Upper lobe of right lung (tissue), 1 donor: ENCODE measurements around the gene FXYD6. TPM values are rescaled to one million over a fixed set of nuclear protein-coding genes. Genes with fewer than 3 reads are reported as not detected.

ENCODE experiments used
- ATAC-seq: fragments of 200-7000 bp; cut with Tn5 transposase; one replicate; pipeline ENCODE4 v1.9.1; 2020; ENCODE audit warnings: mild to moderate bottlenecking, moderate library complexity
- DNase-seq: peaks from one replicate; pipeline ENCODE4 v3.0.0-alpha.2; 2020
- H3K27ac ChIP-seq: fragments of 200-600 bp; one replicate; pipeline ENCODE4 v1.8.0; 2022
- H3K27me3 ChIP-seq: fragments of 200-600 bp; one replicate; pipeline ENCODE4 v1.8.0; 2022; ENCODE audit warnings: mild to moderate bottlenecking
- H3K36me3 ChIP-seq: fragments of 200-600 bp; one replicate; pipeline ENCODE4 v1.8.0; 2022
- H3K4me1 ChIP-seq: fragments of 200-600 bp; one replicate; pipeline ENCODE4 v1.8.0; 2022
- H3K4me3 ChIP-seq: fragments of 200-600 bp; one replicate; pipeline ENCODE4 v1.8.0; 2022; ENCODE audit warnings: mild to moderate bottlenecking
- H3K9me3 ChIP-seq: fragments of 200-600 bp; one replicate; pipeline ENCODE4 v1.8.0; 2022
- intact Hi-C: fragments of 100-400 bp; cut with DNase I; formaldehyde crosslinking; loops from one replicate; pipeline ENCODE4 v1.11.0; 2022
- total RNA-seq: library from RNA; stranded (reverse); fragmentation: NEBNext Ultra II Directional; extraction: Animal tissue kit (Norgen Biotek cat#: 25700); gene quantifications from one replicate; pipeline ENCODE4 v1.2.1, GENCODE V29; 2021
- TF ChIP-seq, protein P1 (sequence below): fragments of 200-600 bp; IDR thresholded peaks from one replicate; pipeline ENCODE4 v1.8.0; 2022; ENCODE audit warnings: antibody characterized with exemption
- donor health status: DM: no; HTN: yes; CAD: no; lungs with severe emphysema.

FXYD6 gene
- total RNA-seq, 1 donor from 2014 or later, result 59.0 TPM

DNA sequence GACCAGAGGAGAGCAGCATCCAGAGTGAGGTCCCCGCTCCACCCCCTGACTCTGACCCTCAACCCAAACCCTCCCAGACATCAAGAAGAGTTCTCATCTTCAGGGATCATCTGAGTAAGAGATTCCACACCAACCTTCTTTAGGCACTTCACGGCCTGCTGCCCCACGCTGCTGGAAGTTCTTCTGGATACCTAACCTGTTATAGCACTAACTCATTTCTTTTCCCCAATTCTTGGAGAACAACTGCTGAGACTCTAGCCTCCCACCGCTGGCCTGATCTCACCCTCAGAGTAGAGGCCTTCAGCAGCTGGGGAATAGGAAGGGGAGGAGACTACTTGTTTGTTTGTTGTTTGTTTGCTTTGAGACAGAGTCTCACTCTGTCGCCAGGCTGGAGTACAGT is 45.4 kb upstream of the FXYD6 start:
- DNase-seq (no peak), ATAC-seq (no peak)
- TF ChIP-seq, protein P1, sequence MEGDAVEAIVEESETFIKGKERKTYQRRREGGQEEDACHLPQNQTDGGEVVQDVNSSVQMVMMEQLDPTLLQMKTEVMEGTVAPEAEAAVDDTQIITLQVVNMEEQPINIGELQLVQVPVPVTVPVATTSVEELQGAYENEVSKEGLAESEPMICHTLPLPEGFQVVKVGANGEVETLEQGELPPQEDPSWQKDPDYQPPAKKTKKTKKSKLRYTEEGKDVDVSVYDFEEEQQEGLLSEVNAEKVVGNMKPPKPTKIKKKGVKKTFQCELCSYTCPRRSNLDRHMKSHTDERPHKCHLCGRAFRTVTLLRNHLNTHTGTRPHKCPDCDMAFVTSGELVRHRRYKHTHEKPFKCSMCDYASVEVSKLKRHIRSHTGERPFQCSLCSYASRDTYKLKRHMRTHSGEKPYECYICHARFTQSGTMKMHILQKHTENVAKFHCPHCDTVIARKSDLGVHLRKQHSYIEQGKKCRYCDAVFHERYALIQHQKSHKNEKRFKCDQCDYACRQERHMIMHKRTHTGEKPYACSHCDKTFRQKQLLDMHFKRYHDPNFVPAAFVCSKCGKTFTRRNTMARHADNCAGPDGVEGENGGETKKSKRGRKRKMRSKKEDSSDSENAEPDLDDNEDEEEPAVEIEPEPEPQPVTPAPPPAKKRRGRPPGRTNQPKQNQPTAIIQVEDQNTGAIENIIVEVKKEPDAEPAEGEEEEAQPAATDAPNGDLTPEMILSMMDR, result no peak
- H3K4me3 ChIP-seq, result no peak overlapping the region
- intact Hi-C loops, result no loop called here
- H3K27me3 ChIP-seq, result no peaks in the 10 kb centered on the region
- H3K27ac ChIP-seq, result no peak overlapping the region
- H3K9me3 ChIP-seq, result no peaks in the 10 kb centered on the region
- no peaks in the 10 kb centered on the region for H3K36me3 ChIP-seq
- H3K4me1 ChIP-seq, result no peaks in the 10 kb centered on the region

DNA sequence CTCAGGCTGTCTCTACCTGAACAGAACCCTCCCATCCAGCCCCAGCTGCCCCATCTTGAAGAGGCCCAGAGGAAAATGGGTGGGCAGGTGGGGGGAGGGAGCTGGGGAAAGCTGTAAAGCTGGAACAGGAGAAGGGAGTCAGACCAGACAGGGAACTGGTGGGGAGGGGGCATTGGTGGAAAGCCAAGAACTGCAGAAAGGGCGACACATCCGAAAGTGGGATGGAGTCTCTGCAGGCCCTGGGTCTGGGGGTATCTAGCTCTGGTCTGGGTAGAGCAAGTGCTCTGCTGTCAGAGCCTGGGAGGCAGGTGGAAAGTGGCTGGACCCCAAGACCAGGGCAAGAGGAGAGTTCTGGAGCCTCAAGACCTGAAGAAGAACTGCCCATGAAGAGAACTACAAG is 45.0 kb upstream of the FXYD6 start:
- DNase-seq (no peak), ATAC-seq (no peak)
- Histone ChIP-seq H3K4me3 (no peak overlapping the region), H3K27ac (no peak overlapping the region), H3K36me3 (no peaks in the 10 kb centered on the region), H3K27me3 (no peaks in the 10 kb centered on the region), H3K9me3 (no peaks in the 10 kb centered on the region), H3K4me1 (no peaks in the 10 kb centered on the region)
- TF ChIP-seq, protein P1, result no peak
- intact Hi-C loops, result no loop called here

GRCh38 chr11:117919781-117920221 is 43.3 kb upstream of the FXYD6 start:
- TF ChIP-seq, protein P1, result no peak
- ATAC-seq (no peak), DNase-seq (no peak)

DNA sequence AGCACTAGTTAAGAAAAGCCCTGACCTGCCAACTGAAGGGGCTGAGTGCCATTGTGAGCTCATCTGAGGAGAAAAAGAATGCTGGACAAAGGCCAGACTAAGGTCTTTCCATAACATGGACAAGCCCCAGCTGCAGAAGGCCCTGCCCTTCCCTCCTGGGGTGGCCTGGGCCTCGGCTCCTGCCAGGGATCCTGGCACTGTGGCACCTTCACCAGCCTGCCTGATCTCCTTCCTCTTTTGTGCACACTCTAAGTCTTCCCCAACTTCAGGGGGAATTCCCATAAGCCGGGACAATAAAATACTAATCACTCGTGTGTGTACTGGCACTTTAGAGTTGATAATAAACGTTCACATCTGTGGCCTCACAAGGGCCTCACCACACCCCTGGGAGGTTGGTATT is 42.9 kb upstream of the FXYD6 start:
- TF ChIP-seq, protein P1, result no peak
- H3K4me1 ChIP-seq, result no peaks in the 10 kb centered on the region
- H3K4me3 ChIP-seq, result no peak overlapping the region
- H3K9me3 ChIP-seq, result no peaks in the 10 kb centered on the region
- no peak for DNase-seq
- intact Hi-C loops, result no loop called here
- H3K36me3 ChIP-seq, result no peaks in the 10 kb centered on the region
- ATAC-seq, result no peak
- H3K27ac ChIP-seq, result no peak overlapping the region
- H3K27me3 ChIP-seq, result no peaks in the 10 kb centered on the region

More at GRCh38 chr11:117919781-117920221, 43.3 kb upstream of the FXYD6 start:
- intact Hi-C loops, result no loop called here
- Histone ChIP-seq H3K4me3 (no peak overlapping the region), H3K27ac (no peak overlapping the region), H3K36me3 (no peaks in the 10 kb centered on the region), H3K9me3 (no peaks in the 10 kb centered on the region), H3K27me3 (no peaks in the 10 kb centered on the region), H3K4me1 (no peaks in the 10 kb centered on the region)

GRCh38 chr11:117918366-117919255 is 42.2 kb upstream of the FXYD6 start:
- intact Hi-C loops, result no loop called here
- H3K4me3 ChIP-seq, result no peak overlapping the region
- no peaks in the 10 kb centered on the region for H3K36me3 ChIP-seq
- ATAC-seq (no peak), DNase-seq (no peak)
- no peaks in the 10 kb centered on the region for H3K4me1 ChIP-seq
- TF ChIP-seq, protein P1, result no peak
- H3K9me3 ChIP-seq, result no peaks in the 10 kb centered on the region
- no peak overlapping the region for H3K27ac ChIP-seq
- H3K27me3 ChIP-seq, result no peaks in the 10 kb centered on the region
